Esophagus muscularis mucosa (tissue), 4 donors: ENCODE results near the gene IGF2BP1.

Experiments
- EP300 ChIP-seq: sonication (generic); formaldehyde crosslinking; IDR thresholded peaks from one replicate; pipeline ENCODE4 v1.6.1; 2017; ENCODE audit warnings: antibody characterized with exemption
- POLR2A ChIP-seq: fragments of 450-650 bp; IDR thresholded peaks from one replicate; pipeline ENCODE4 v1.6.1; 2017; ENCODE audit warnings: antibody characterized with exemption, moderate library complexity, mild to moderate bottlenecking, low read depth
- POLR2AphosphoS5 ChIP-seq, 2 donors: sonication (generic); formaldehyde crosslinking; IDR thresholded peaks; one replicate each; pipeline ENCODE4 v1.6.1; 2017; ENCODE audit warnings: antibody characterized with exemption in 2 of 2
- TF ChIP-seq, protein P1 (sequence below), 3 experiments: fragments of 200-600 bp in 2 of 3; fragments of 450-650 bp in 1 of 3; sonication (generic) in 2 of 3; IDR thresholded peaks; one replicate each; pipeline ENCODE4 v1.5.1; 2017 to 2019; ENCODE audit warnings: antibody characterized with exemption in 3 of 3, mild to moderate bottlenecking in 2 of 3, moderate library complexity in 1 of 3

DNA sequence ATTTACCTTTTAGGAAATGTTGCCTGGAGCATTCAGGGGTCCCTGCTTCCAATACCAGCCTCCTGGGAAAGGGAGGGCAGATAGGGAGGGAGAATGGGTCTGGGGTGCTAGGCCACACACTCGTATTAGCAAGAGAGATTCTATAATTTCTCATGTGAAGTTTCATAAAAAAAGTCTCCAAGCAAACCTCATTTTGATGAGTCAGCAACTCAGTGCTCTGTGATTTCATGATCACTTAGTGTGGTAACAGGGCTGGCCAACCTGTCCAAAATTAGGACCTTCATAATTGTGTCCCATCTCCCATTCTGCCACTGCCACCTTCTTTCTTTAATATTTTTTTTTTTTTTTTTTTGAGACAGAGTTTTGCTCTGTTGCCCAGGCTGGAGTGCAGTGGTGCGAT, 41.4 kb downstream of the IGF2BP1 start:
- TF ChIP-seq POLR2A (no peak), EP300 (no peak), POLR2AphosphoS5 (IDR thresholded peaks at IDR 0.05) (no peak)
- TF ChIP-seq, protein P1, sequence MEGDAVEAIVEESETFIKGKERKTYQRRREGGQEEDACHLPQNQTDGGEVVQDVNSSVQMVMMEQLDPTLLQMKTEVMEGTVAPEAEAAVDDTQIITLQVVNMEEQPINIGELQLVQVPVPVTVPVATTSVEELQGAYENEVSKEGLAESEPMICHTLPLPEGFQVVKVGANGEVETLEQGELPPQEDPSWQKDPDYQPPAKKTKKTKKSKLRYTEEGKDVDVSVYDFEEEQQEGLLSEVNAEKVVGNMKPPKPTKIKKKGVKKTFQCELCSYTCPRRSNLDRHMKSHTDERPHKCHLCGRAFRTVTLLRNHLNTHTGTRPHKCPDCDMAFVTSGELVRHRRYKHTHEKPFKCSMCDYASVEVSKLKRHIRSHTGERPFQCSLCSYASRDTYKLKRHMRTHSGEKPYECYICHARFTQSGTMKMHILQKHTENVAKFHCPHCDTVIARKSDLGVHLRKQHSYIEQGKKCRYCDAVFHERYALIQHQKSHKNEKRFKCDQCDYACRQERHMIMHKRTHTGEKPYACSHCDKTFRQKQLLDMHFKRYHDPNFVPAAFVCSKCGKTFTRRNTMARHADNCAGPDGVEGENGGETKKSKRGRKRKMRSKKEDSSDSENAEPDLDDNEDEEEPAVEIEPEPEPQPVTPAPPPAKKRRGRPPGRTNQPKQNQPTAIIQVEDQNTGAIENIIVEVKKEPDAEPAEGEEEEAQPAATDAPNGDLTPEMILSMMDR (IDR thresholded peaks at IDR 0.05): no peak
